ENCODE results near the gene ZSCAN5C.
"Not testable (repeated sequence)": the region's sequence is repeated elsewhere in the genome, so short reads cannot be mapped to it uniquely, and the experiment has no call there.

ZSCAN5C gene, protein sequence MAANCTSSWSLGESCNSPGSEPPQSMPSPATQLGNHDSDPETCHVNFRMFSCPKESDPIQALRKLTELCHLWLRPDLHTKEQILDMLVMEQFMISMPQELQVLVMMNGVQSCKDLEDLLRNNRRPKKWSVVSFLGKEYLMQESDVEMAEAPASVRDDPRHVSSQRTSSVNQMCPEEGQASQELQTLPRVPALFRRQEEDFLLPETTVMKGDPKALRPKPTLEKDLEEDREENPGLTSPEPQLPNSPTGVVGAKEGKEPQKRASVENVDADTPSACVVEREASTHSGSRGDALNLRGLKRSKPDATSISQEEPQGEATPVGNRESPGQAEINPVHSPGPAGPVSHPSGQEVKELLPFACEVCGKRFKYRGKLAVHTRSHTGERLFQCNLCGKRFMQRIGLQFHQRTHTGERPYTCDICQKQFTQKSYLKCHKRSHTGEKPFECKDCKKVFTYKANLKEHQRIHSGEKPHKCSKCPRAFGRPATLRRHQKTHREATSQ

GRCh38 chr19:56201973-56202372 lies at the start of gene ZSCAN5C:
ZSCAN5C (plus strand) TSS chr19:56202273; CDS start chr19:56205914, 3,641 bp downstream.
- DNase-seq (ENCODE audit: low read depth in 3 of 3): no peak

- no peak for DNase-seq (ENCODE audit: low read depth in 3 of 3)
Observed at GRCh38 chr19:56152644-56153043, 49.4 kb upstream of the ZSCAN5C start.

GRCh38 chr19:56153507-56153906 lies 48.6 kb upstream of the ZSCAN5C start:
- no peak for DNase-seq (ENCODE audit: low read depth in 3 of 3)

DNA sequence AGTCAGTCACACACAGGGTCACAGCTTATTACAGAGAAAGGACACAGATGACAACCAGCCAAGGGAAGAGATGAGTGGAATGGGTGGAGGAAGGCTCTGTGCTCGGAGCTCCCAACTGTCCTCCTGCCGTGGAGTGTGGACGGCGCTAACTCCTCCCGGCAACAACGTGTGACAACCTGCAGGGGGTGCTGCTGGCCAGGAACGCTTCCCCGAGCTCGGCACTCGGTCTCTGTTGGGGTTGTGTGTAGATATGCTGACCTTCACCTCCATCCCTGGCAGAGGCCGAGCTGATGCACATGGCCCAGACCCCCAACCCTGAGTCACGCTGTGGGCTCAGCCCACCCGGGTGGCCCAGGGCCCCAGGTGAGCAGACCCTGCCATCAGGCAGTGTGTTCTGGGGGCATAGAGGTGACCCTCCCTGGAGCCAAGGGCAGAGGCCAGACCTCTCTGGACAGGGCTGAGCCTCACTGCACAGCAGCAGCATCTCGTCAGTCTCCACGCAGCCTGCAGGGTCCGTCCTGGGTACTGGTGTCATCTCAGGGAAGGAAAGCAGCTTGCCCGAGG lies 46.9 kb upstream of the ZSCAN5C start:
- DNase-seq (ENCODE audit: low read depth in 3 of 3): no peak

DNA sequence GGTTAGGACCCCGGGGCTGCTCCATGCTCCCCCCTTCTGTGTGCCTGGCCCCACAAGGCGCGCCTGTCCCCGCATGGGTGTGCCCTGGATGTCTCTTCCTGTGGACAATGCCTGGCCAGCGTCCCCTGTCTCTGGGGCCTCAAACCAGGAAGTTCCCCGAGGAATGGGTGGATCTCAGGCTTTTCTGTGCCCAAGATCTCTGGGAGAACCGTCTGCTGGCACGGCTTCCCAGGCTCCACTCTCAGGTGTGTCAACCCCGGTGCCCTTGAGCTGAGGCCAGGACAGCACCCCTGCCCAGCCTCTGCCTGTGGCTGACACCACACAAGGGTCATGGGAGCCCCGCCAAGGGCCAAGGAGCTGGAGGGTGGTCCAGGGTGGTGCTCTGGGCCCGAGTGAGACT lies 45.3 kb upstream of the ZSCAN5C start:
- DNase-seq (ENCODE audit: low read depth in 3 of 3): no peak

- DNase-seq (ENCODE audit: low read depth in 3 of 3): no peak
Observed at GRCh38 chr19:56158170-56158757, 43.8 kb upstream of the ZSCAN5C start.

DNA sequence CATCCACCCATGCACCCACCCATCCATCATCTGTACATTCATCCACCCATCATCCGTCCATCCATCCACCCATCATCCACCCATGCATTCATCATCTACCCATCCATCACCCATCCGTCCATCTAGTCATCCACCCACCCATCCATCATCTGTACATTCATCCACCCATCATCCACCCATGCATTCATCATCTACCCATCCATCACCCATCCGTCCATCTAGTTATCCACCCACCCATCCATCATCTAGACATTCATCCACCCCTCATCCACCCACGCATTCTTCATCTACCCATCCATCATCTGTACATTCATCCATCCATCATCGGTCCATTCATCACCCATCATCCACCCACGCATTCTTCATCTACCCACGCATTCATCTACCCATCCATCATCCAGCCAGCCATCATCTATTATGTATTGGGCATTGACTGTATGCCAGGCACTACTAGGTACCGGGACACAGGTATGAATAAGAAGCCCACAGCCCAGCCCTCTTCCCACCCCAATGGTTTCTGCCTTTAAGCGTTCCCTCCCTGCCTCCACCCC lies 43.0 kb upstream of the ZSCAN5C start:
- no peak for DNase-seq (ENCODE audit: low read depth in 3 of 3)

GRCh38 chr19:56159622-56160271 lies 42.3 kb upstream of the ZSCAN5C start:
- DNase-seq (ENCODE audit: low read depth in 3 of 3): no peak

DNA sequence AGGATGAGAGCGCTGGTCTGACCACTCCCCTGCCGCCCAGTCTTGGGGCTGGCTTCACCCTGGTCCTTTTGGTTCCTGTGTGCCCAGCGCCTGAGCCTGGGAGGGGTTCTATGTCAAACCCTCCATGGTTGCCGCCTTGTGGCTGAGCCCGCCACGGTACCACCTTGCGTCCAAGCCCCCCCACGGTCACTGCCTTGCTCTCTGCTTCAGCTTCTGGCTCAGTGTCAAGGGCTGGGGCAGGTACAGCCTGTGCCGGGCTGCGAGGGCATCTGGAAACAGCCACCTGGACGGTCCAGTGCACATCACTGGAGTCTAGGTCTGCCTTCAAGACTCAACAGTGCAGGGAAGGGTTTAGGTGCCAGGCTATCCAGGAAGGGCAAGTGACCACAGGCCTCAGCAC lies 40.5 kb upstream of the ZSCAN5C start:
- no peak for DNase-seq (ENCODE audit: low read depth in 3 of 3)

DNA sequence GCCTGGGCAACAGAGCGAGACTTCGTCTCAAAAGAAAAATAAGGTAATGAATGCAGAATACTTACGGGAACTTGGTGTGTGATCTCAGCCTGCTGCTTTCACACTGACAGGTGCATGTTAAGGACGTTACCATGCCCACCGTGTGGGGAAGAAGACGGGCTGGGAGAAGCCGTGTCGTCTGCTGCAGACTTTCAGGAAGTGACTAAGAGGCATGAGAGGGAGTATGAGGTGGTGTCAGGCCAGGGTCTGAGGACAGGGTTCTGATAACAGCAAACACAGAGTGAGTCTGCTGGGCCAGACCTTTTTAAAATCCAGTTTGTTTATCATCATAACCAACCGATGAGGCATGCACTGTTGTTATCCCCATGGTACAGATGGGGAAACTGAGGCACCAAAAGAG lies 39.8 kb upstream of the ZSCAN5C start:
- peak in 1 of 3 experiments; percentile 9 for DNase-seq (ENCODE audit: low read depth in 3 of 3)

GRCh38 chr19:56163097-56163496 lies 39.0 kb upstream of the ZSCAN5C start:
- no peak for DNase-seq (ENCODE audit: low read depth in 3 of 3)

GRCh38 chr19:56167064-56167578 lies 35.0 kb upstream of the ZSCAN5C start:
- DNase-seq (ENCODE audit: low read depth in 3 of 3): no peak

DNA sequence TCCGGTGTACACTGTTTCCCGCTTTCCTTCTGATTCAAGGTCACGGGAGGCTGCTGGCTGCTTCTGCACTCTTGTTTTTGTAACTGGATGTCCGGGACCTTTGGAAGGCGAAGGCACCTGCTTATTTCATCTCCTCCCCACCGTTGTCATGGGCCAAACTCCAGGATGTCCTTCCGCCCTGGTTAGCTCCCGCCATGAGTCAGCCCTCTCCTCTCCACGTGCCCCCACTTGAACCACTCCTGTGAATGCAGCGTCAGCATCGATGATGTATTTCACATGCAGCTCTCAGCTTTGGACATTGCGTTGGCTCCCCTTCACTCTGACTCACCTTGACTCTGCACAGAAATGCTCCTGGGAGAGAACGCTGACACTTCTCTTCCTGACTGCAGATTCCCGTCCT lies 31.8 kb upstream of the ZSCAN5C start:
- DNase-seq (ENCODE audit: low read depth in 3 of 3): no peak

DNA sequence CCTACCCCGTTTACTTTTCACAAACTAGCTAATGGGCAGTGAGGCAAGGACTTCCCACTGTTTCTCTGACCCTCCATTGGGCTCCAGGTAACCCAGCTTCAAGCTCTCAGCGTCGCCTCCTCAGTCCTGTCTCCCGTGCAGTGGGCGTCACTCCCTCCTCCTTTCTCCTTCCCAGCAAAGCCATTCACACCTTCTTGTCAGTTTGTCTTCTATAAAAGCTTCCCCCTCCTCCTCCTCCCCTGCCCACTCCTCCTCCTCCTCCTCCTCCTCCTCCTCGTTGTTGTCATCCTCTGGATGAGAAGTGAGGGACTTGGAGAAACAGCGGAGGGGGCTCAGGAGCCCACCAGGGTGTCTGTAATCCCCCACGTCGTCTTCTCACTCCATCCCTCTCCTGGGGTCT lies 28.0 kb upstream of the ZSCAN5C start:
- DNase-seq (ENCODE audit: low read depth in 3 of 3): no peak

GRCh38 chr19:56174550-56174949 lies 27.5 kb upstream of the ZSCAN5C start:
- DNase-seq (ENCODE audit: low read depth in 3 of 3): no peak

- not testable (repeated sequence) for DNase-seq (ENCODE audit: low read depth in 3 of 3)
Observed at GRCh38 chr19:56175861-56176307, 26.2 kb upstream of the ZSCAN5C start, which contains the start of gene GALP. GALP (plus strand) TSS chr19:56176008; CDS start chr19:56177109, 1,101 bp downstream.

- not testable (repeated sequence) for DNase-seq (ENCODE audit: low read depth in 3 of 3)
Observed at GRCh38 chr19:56176310-56176709, 25.8 kb upstream of the ZSCAN5C start.

GRCh38 chr19:56176881-56177280 lies 25.2 kb upstream of the ZSCAN5C start:
- DNase-seq (ENCODE audit: low read depth in 3 of 3): no peak

- no peak for DNase-seq (ENCODE audit: low read depth in 3 of 3)
Observed at GRCh38 chr19:56177564-56178243, 24.4 kb upstream of the ZSCAN5C start.

- DNase-seq (ENCODE audit: low read depth in 3 of 3): no peak
Observed at GRCh38 chr19:56189785-56190184, 12.3 kb upstream of the ZSCAN5C start.

DNA sequence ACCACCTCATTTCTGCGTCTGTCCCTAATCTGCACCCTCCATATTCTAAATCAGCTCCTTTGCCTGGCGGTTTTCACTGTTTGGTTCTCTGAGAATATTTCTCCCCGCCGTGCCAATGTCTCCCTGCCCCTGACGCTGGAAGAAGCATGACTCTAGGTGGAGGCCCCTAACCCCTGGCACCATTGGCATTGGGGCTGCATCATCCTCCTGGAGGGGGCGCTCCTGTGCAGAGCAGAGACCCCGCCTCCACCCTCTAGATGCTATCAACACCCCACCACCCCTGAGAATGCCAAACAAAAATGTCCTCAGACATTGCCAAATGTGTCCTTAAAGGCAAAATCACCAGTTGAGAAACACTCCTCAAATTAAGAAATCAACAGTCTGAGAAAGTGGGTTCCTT lies 11.0 kb upstream of the ZSCAN5C start:
- no peak for DNase-seq (ENCODE audit: low read depth in 3 of 3)

Measured in stimulated activated CD4-positive, alpha-beta T cell treated with anti-CD3 and anti-CD28 coated beads, TNF-alpha, amount 100 ng/mL, for 24 hours (primary cell).